ENCODE measurements around the gene BMAL1.
"Not testable (repeated sequence)": the region's sequence is repeated elsewhere in the genome, so short reads cannot be mapped to it uniquely, and the experiment has no call there.

The BMAL1 gene

DNA sequence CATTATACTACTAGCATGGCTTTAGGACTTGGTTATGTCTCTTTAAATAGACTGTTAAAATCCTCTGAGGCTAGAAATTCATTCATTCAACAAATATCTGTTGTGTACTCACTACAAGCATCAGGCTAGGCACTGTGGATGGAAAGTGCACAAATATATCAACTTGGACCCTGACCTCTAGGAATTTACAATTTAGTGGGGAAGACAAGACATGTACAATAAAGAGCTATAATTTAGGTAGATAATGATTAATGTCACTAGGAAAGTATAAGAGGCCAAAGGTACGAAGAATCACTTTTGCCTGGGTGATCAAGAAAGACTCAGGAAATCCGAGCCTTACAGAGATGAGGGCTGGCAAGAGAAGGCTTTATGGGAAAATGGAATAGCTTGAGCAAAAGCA is 25.6 kb upstream of the BMAL1 start:
- TF ChIP-seq, protein P1, sequence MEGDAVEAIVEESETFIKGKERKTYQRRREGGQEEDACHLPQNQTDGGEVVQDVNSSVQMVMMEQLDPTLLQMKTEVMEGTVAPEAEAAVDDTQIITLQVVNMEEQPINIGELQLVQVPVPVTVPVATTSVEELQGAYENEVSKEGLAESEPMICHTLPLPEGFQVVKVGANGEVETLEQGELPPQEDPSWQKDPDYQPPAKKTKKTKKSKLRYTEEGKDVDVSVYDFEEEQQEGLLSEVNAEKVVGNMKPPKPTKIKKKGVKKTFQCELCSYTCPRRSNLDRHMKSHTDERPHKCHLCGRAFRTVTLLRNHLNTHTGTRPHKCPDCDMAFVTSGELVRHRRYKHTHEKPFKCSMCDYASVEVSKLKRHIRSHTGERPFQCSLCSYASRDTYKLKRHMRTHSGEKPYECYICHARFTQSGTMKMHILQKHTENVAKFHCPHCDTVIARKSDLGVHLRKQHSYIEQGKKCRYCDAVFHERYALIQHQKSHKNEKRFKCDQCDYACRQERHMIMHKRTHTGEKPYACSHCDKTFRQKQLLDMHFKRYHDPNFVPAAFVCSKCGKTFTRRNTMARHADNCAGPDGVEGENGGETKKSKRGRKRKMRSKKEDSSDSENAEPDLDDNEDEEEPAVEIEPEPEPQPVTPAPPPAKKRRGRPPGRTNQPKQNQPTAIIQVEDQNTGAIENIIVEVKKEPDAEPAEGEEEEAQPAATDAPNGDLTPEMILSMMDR (IDR thresholded peaks at IDR 0.05; ENCODE audit: insufficient read depth, low read depth, low read length, missing control alignments) = no peak
- no peak for DNase-seq (ENCODE audit: low read depth)
- H3K4me3 ChIP-seq (ENCODE audit: low read length) = no peak overlapping the region

- DNase-seq (ENCODE audit: low read depth) = no peak
Observed at GRCh38 chr11:13252438-13252837, 25.2 kb upstream of the BMAL1 start.

DNA sequence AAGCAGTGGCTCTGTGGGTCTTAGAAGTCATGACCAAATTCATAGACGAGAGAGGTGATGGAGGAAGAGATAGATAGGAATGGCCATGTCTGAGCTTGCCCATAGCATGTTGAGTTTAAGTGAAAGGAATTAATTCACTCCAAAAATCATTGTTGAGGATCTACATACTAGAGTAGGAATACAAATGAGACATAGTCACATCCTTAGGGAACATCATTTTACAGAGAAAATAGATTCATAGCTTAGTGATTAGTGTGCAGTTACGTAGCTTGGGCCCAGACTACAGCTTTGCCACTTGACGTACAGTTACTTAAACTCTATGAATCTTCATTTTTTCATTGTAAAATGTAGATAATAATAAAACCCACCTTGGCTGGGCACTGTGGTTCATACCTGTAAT is 21.4 kb upstream of the BMAL1 start:
- DNase-seq (ENCODE audit: low read depth) = peak; percentile 56
- TF ChIP-seq, protein P1 (IDR thresholded peaks at IDR 0.05; ENCODE audit: insufficient read depth, low read depth, low read length, missing control alignments) = no peak

More at GRCh38 chr11:13252438-13252837, 25.2 kb upstream of the BMAL1 start:
- TF ChIP-seq, protein P1 (IDR thresholded peaks at IDR 0.05; ENCODE audit: insufficient read depth, low read depth, low read length, missing control alignments) = no peak
- H3K4me3 ChIP-seq (ENCODE audit: low read length) = no peak overlapping the region

DNA sequence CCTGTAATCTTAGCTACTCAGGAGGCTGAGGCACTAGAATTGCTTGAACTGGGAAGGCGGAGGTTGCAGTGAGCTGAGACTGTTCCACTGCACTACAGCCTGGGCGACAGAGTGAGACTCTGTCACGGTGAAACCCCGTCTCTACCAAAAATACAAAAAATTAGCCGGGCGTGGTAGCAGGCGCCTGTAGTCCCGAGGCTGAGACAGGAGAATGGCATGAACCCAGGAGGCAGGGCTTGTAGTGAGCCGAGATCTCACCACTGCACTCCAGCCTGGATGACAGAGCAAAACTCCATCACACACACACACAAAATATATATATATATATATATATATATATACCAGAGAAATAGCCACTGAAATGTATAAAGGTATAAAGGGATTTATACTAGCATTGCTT is 19.5 kb upstream of the BMAL1 start:
- DNase-seq (ENCODE audit: low read depth) = peak; percentile 35
- not testable (repeated sequence) for H3K4me3 ChIP-seq (ENCODE audit: low read length)

More for the DNA sequence above, 21.4 kb upstream of the BMAL1 start:
- H3K4me3 ChIP-seq (ENCODE audit: low read length) = no peak overlapping the region

DNA sequence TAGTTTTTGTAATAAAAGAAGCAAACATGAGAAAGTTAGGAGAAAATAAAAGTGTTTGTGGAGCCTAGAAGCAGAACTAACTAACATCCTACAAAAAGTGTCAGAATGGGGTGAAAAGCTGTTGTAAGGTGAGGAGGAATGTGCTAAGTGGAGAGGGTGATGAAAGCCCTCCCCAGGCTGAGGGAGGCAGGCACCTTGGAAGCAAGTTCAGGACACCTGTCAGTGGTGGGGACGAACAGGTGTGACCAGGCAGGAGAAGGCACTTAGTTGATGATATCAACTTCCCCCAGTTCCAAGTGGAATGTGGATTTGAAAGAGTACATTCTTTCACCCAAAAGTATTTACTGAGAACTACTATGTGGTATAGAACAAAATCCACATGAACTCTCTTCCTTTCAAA is 18.7 kb upstream of the BMAL1 start:
- DNase-seq (ENCODE audit: low read depth) = no peak
- TF ChIP-seq, protein P1 (IDR thresholded peaks at IDR 0.05; ENCODE audit: insufficient read depth, low read depth, low read length, missing control alignments) = no peak
- no peak overlapping the region for H3K4me3 ChIP-seq (ENCODE audit: low read length)

GRCh38 chr11:13259374-13259773 is 18.2 kb upstream of the BMAL1 start:
- DNase-seq (ENCODE audit: low read depth) = no peak
- TF ChIP-seq, protein P1 (IDR thresholded peaks at IDR 0.05; ENCODE audit: insufficient read depth, low read depth, low read length, missing control alignments) = no peak
- H3K4me3 ChIP-seq (ENCODE audit: low read length) = no peak overlapping the region

GRCh38 chr11:13260201-13260962 is 17.2 kb upstream of the BMAL1 start:
- no peak overlapping the region for H3K4me3 ChIP-seq (ENCODE audit: low read length)
- TF ChIP-seq, protein P1 (IDR thresholded peaks at IDR 0.05; ENCODE audit: insufficient read depth, low read depth, low read length, missing control alignments) = no peak
- peak; percentile 95 for DNase-seq (ENCODE audit: low read depth)
